IMR-90 (cell line): Measurements from ENCODE around the gene SLC6A15.

ENCODE experiments used
- BHLHE40 ChIP-seq: fragments of 150-350 bp; IDR thresholded peaks from 2 replicates; pipeline ENCODE4 v1.6.1; 2016; ENCODE audit warnings: mild to moderate bottlenecking, low read depth, low read length
- CTCF ChIP-seq: conservative IDR thresholded peaks from 2 replicates; pipeline ENCODE4 v1.5.1; 2012; ENCODE audit warnings: mild to moderate bottlenecking, low read depth, low read length, improper control_type of control experiment
- ELK1 ChIP-seq: fragments of 150-350 bp; IDR thresholded peaks from 2 replicates; pipeline ENCODE4 v1.6.1; 2016; ENCODE audit warnings: low read depth, mild to moderate bottlenecking, low read length, moderate library complexity, borderline replicate concordance
- MXI1 ChIP-seq: IDR thresholded peaks from 2 replicates; pipeline ENCODE4 v1.6.1; 2012; ENCODE audit warnings: low read depth, mild to moderate bottlenecking, low read length, moderate library complexity, borderline replicate concordance
- POLR2A ChIP-seq: IDR thresholded peaks from 2 replicates; pipeline ENCODE4 v1.6.1; 2012; ENCODE audit warnings: mild to moderate bottlenecking, low read depth, low read length
- RCOR1 ChIP-seq: IDR thresholded peaks from 2 replicates; pipeline ENCODE4 v1.6.1; 2012; ENCODE audit warnings: mild to moderate bottlenecking, low read length, improper control_type of control experiment; ENCODE audit not compliant: insufficient replicate concordance

- no peak for TF ChIP-seq CTCF
- TF ChIP-seq POLR2A: no peak
- TF ChIP-seq MXI1: no peak
- TF ChIP-seq RCOR1: no peak
- TF ChIP-seq ELK1: no peak
- TF ChIP-seq BHLHE40: no peak
Observed at GRCh38 chr12:84888861-84889260, 23.7 kb downstream of the SLC6A15 start.
